Measurements from ENCODE around the gene MICAL3. TPM values are rescaled to one million over a fixed set of nuclear protein-coding genes. Genes with fewer than 3 reads are reported as not detected.
A peak's percentile ranks its signal among the peaks of the same experiment; 100 is the strongest.

Gene MICAL3
- total and polyA plus RNA-seq, 9 of the 15 experiments (the other 6 are each of a cell fraction or from before 2014, with no cell fraction given), result 0.53 to 32.1 (median 12.3) TPM

GRCh38 chr22:17920992-17921650, 103.2 kb downstream of the MICAL3 start (continued):
- TF ChIP-seq, protein P1, sequence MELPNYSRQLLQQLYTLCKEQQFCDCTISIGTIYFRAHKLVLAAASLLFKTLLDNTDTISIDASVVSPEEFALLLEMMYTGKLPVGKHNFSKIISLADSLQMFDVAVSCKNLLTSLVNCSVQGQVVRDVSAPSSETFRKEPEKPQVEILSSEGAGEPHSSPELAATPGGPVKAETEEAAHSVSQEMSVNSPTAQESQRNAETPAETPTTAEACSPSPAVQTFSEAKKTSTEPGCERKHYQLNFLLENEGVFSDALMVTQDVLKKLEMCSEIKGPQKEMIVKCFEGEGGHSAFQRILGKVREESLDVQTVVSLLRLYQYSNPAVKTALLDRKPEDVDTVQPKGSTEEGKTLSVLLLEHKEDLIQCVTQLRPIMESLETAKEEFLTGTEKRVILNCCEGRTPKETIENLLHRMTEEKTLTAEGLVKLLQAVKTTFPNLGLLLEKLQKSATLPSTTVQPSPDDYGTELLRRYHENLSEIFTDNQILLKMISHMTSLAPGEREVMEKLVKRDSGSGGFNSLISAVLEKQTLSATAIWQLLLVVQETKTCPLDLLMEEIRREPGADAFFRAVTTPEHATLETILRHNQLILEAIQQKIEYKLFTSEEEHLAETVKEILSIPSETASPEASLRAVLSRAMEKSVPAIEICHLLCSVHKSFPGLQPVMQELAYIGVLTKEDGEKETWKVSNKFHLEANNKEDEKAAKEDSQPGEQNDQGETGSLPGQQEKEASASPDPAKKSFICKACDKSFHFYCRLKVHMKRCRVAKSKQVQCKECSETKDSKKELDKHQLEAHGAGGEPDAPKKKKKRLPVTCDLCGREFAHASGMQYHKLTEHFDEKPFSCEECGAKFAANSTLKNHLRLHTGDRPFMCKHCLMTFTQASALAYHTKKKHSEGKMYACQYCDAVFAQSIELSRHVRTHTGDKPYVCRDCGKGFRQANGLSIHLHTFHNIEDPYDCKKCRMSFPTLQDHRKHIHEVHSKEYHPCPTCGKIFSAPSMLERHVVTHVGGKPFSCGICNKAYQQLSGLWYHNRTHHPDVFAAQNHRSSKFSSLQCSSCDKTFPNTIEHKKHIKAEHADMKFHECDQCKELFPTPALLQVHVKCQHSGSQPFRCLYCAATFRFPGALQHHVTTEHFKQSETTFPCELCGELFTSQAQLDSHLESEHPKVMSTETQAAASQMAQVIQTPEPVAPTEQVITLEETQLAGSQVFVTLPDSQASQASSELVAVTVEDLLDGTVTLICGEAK (IDR thresholded peaks at IDR 0.05), result no peak
- TF ChIP-seq, protein P1 (CRISPR knock-in tag; IDR thresholded peaks at IDR 0.05), result no peak
- TF ChIP-seq, protein P2, sequence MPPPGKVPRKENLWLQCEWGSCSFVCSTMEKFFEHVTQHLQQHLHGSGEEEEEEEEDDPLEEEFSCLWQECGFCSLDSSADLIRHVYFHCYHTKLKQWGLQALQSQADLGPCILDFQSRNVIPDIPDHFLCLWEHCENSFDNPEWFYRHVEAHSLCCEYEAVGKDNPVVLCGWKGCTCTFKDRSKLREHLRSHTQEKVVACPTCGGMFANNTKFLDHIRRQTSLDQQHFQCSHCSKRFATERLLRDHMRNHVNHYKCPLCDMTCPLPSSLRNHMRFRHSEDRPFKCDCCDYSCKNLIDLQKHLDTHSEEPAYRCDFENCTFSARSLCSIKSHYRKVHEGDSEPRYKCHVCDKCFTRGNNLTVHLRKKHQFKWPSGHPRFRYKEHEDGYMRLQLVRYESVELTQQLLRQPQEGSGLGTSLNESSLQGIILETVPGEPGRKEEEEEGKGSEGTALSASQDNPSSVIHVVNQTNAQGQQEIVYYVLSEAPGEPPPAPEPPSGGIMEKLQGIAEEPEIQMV (tag; conservative IDR thresholded peaks at IDR 0.05; ENCODE audit: low read depth), result no peak
- TF ChIP-seq TEAD1 (CRISPR knock-in tag; IDR thresholded peaks at IDR 0.05) (no peak), ZKSCAN3 (CRISPR knock-in tag; IDR thresholded peaks at IDR 0.05) (no peak), E2F3 (CRISPR knock-in tag; IDR thresholded peaks at IDR 0.05) (no peak), IRF2 (CRISPR knock-in tag; IDR thresholded peaks at IDR 0.05) (no peak), KAT7 (CRISPR knock-in tag; IDR thresholded peaks at IDR 0.05; ENCODE audit: borderline replicate concordance) (no peak), CBFA2T2 (conservative IDR thresholded peaks at IDR 0.05) (peak; percentile 35), RAD51 (IDR thresholded peaks at IDR 0.05; ENCODE audit: borderline replicate concordance, low read depth) (no peak), RAD21 (CRISPR knock-in tag; conservative IDR thresholded peaks at IDR 0.05 in 1 of 2, IDR thresholded peaks at IDR 0.05 in 1 of 2) (no peak), ZNF121 (CRISPR knock-in tag; conservative IDR thresholded peaks at IDR 0.05) (peak; percentile 79)

Data from K562 (cell line).